ENCODE data around the gene CACNA2D2.

CACNA2D2 gene

GRCh38 chr3:50495609-50496423 is 7.6 kb downstream of the CACNA2D2 start:
- H3K4me3 ChIP-seq (ENCODE audit: low read depth, low read length), result no peak overlapping the region
- DNase-seq (ENCODE audit: low read depth), result no peak

GRCh38 chr3:50494126-50494525 is 9.3 kb downstream of the CACNA2D2 start:
- no peak overlapping the region for H3K4me3 ChIP-seq (ENCODE audit: low read depth, low read length)
- no peak for DNase-seq (ENCODE audit: low read depth)
- TF ChIP-seq CTCF (conservative IDR thresholded peaks at IDR 0.05; ENCODE audit: low read depth, low read length), result no peak

More at GRCh38 chr3:50495609-50496423, 7.6 kb downstream of the CACNA2D2 start:
- no peak for TF ChIP-seq CTCF (conservative IDR thresholded peaks at IDR 0.05; ENCODE audit: low read depth, low read length)

- DNase-seq (ENCODE audit: low read depth), result no peak
- TF ChIP-seq CTCF (conservative IDR thresholded peaks at IDR 0.05; ENCODE audit: low read depth, low read length), result no peak
- H3K4me3 ChIP-seq (ENCODE audit: low read depth, low read length), result no peak overlapping the region
Measured at GRCh38 chr3:50493623-50494022, 9.8 kb downstream of the CACNA2D2 start.

- no peak for TF ChIP-seq CTCF (conservative IDR thresholded peaks at IDR 0.05; ENCODE audit: low read depth, low read length)
Measured at GRCh38 chr3:50493086-50493485, 10.3 kb downstream of the CACNA2D2 start.

GRCh38 chr3:50491023-50491422 is 12.4 kb downstream of the CACNA2D2 start:
- DNase-seq (ENCODE audit: low read depth), result no peak
- H3K4me3 ChIP-seq (ENCODE audit: low read depth, low read length), result no peak overlapping the region
- no peak for TF ChIP-seq CTCF (conservative IDR thresholded peaks at IDR 0.05; ENCODE audit: low read depth, low read length)

More at GRCh38 chr3:50493086-50493485, 10.3 kb downstream of the CACNA2D2 start:
- no peak for DNase-seq (ENCODE audit: low read depth)
- no peak overlapping the region for H3K4me3 ChIP-seq (ENCODE audit: low read depth, low read length)

- H3K4me3 ChIP-seq (ENCODE audit: low read depth, low read length), result no peak overlapping the region
- DNase-seq (ENCODE audit: low read depth), result no peak
- TF ChIP-seq CTCF (conservative IDR thresholded peaks at IDR 0.05; ENCODE audit: low read depth, low read length), result no peak
Measured at GRCh38 chr3:50490424-50490823, 13.0 kb downstream of the CACNA2D2 start.

- no peak for TF ChIP-seq CTCF (conservative IDR thresholded peaks at IDR 0.05; ENCODE audit: low read depth, low read length)
- DNase-seq (ENCODE audit: low read depth), result no peak
- H3K4me3 ChIP-seq (ENCODE audit: low read depth, low read length), result no peak overlapping the region
Measured at GRCh38 chr3:50487181-50487580, 16.3 kb downstream of the CACNA2D2 start.

All from choroid plexus epithelial cell (primary cell).